SK-N-SH (cell line): ENCODE data around the gene LTC4S.

Experiments
- CHD2 ChIP-seq: fragments of 150-350 bp; IDR thresholded peaks from 2 replicates; pipeline ENCODE4 v1.6.1; 2018; ENCODE audit warnings: low read length; ENCODE audit not compliant: partially characterized antibody
- EZH2phosphoT487 ChIP-seq: fragments of 200-600 bp; sonication (generic); IDR thresholded peaks from 2 replicates; pipeline ENCODE4 v1.6.1; 2017; ENCODE audit warnings: low read depth, mixed run types, mild to moderate bottlenecking, antibody characterized with exemption, moderate library complexity, borderline replicate concordance
- GATA2 ChIP-seq: sonication (generic); formaldehyde crosslinking; IDR thresholded peaks from 2 replicates; pipeline ENCODE4 v1.5.0; 2020; ENCODE audit warnings: mild to moderate bottlenecking, missing genetic modification reagents
- JUND ChIP-seq: IDR thresholded peaks from 2 replicates; pipeline ENCODE4 v1.4.0; 2012
- MAX ChIP-seq: IDR thresholded peaks from 2 replicates; pipeline ENCODE4 v1.4.0; 2012; ENCODE audit warnings: low read depth
- NFIC ChIP-seq: IDR thresholded peaks from 2 replicates; pipeline ENCODE4 v1.4.0; 2012; ENCODE audit warnings: borderline replicate concordance
- NRF1 ChIP-seq: IDR thresholded peaks from 2 replicates; pipeline ENCODE4 v1.6.1; 2012; ENCODE audit warnings: low read depth, mild to moderate bottlenecking, low read length
- POLR2AphosphoS5 ChIP-seq: IDR thresholded peaks from 2 replicates; pipeline ENCODE4 v1.6.1; 2012; ENCODE audit warnings: low read depth, low read length
- RXRA ChIP-seq: IDR thresholded peaks from 2 replicates; pipeline ENCODE4 v1.4.0; 2012; ENCODE audit warnings: low read depth, mild to moderate bottlenecking, borderline replicate concordance
- ZBTB33 ChIP-seq: IDR thresholded peaks from 2 replicates; pipeline ENCODE4 v1.4.0; 2012; ENCODE audit warnings: low read depth, borderline replicate concordance
- TF ChIP-seq, protein P1 (sequence below): IDR thresholded peaks from 2 replicates; pipeline ENCODE4 v1.6.1; 2012; ENCODE audit warnings: mild to moderate bottlenecking, low read depth, low read length, moderate library complexity
- TF ChIP-seq, protein P2 (sequence below): fragments of 200-600 bp; sonication (generic); IDR thresholded peaks from 2 replicates; pipeline ENCODE4 v1.6.1; 2017; ENCODE audit warnings: antibody characterized with exemption, mild to moderate bottlenecking, moderate library complexity

GRCh38 chr5:179806250-179807048 lies 12.7 kb downstream of the LTC4S start, which contains the start of gene MGAT4B:
- TF ChIP-seq, protein P1, sequence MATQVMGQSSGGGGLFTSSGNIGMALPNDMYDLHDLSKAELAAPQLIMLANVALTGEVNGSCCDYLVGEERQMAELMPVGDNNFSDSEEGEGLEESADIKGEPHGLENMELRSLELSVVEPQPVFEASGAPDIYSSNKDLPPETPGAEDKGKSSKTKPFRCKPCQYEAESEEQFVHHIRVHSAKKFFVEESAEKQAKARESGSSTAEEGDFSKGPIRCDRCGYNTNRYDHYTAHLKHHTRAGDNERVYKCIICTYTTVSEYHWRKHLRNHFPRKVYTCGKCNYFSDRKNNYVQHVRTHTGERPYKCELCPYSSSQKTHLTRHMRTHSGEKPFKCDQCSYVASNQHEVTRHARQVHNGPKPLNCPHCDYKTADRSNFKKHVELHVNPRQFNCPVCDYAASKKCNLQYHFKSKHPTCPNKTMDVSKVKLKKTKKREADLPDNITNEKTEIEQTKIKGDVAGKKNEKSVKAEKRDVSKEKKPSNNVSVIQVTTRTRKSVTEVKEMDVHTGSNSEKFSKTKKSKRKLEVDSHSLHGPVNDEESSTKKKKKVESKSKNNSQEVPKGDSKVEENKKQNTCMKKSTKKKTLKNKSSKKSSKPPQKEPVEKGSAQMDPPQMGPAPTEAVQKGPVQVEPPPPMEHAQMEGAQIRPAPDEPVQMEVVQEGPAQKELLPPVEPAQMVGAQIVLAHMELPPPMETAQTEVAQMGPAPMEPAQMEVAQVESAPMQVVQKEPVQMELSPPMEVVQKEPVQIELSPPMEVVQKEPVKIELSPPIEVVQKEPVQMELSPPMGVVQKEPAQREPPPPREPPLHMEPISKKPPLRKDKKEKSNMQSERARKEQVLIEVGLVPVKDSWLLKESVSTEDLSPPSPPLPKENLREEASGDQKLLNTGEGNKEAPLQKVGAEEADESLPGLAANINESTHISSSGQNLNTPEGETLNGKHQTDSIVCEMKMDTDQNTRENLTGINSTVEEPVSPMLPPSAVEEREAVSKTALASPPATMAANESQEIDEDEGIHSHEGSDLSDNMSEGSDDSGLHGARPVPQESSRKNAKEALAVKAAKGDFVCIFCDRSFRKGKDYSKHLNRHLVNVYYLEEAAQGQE = no peak
- TF ChIP-seq EZH2phosphoT487 = no peak
- TF ChIP-seq, protein P2, sequence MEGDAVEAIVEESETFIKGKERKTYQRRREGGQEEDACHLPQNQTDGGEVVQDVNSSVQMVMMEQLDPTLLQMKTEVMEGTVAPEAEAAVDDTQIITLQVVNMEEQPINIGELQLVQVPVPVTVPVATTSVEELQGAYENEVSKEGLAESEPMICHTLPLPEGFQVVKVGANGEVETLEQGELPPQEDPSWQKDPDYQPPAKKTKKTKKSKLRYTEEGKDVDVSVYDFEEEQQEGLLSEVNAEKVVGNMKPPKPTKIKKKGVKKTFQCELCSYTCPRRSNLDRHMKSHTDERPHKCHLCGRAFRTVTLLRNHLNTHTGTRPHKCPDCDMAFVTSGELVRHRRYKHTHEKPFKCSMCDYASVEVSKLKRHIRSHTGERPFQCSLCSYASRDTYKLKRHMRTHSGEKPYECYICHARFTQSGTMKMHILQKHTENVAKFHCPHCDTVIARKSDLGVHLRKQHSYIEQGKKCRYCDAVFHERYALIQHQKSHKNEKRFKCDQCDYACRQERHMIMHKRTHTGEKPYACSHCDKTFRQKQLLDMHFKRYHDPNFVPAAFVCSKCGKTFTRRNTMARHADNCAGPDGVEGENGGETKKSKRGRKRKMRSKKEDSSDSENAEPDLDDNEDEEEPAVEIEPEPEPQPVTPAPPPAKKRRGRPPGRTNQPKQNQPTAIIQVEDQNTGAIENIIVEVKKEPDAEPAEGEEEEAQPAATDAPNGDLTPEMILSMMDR = no peak
- 0 out of 2 replicates have a peak, but pooled peaks have one; percentile 14 for TF ChIP-seq JUND
- no peak for TF ChIP-seq NRF1
- TF ChIP-seq ZBTB33 = no peak
- TF ChIP-seq POLR2AphosphoS5 = peak; percentile 66
- no peak for TF ChIP-seq NFIC
- TF ChIP-seq RXRA = no peak
- no peak for TF ChIP-seq CHD2
- TF ChIP-seq GATA2 (CRISPR knock-in tag) = no peak
- TF ChIP-seq MAX = no peak
